NCI-H2029 (cell line): Measurements from ENCODE around the gene KIAA1191.
A peak's percentile ranks its signal among the peaks of the same experiment; 100 is the strongest.
"Not testable (repeated sequence)": the region's sequence is repeated elsewhere in the genome, so short reads cannot be mapped to it uniquely, and the experiment has no call there.

Experiments used
- DNase-seq: peaks from one replicate; lab custom pipeline; 2025; lab: John Stamatoyannopoulos, UW

Gene KIAA1191, protein sequence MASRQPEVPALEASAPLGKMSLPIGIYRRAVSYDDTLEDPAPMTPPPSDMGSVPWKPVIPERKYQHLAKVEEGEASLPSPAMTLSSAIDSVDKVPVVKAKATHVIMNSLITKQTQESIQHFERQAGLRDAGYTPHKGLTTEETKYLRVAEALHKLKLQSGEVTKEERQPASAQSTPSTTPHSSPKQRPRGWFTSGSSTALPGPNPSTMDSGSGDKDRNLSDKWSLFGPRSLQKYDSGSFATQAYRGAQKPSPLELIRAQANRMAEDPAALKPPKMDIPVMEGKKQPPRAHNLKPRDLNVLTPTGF

GRCh38 chr5:176361437-176362232 is at the start of gene KIAA1191:
KIAA1191 (minus strand) TSS chr5:176361764; CDS start chr5:176359508, 2,256 bp downstream.
- peak; percentile 85 for DNase-seq

- no peak for DNase-seq
These were observed 49.1 kb upstream of the KIAA1191 start for GRCh38 chr5:176410486-176411180.

- no peak for DNase-seq
These were observed 48.2 kb upstream of the KIAA1191 start for GRCh38 chr5:176409765-176410164.

DNA sequence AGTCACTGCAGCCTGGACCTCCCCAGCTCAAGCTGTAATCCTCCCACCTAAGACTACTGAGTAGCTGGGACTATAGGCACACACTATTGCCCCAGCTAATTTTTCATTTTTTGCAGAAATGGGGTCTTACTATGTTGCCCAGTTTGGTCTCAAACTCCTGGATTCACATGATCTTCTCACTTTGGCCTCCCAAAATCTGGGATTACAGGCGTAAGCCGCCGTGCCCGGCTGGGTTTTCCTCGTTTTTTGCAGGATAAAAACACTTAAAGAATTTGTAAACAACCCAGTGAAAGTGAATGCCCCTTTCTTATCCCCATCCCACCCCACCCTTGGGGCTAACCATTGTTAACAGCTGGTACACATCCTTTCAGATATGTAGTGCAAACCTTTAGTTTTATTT is 47.0 kb upstream of the KIAA1191 start:
- no peak for DNase-seq

GRCh38 chr5:176408252-176408573 is 46.6 kb upstream of the KIAA1191 start:
- DNase-seq: not testable (repeated sequence)

GRCh38 chr5:176407456-176408251 is 46.1 kb upstream of the KIAA1191 start:
- DNase-seq: no peak

DNA sequence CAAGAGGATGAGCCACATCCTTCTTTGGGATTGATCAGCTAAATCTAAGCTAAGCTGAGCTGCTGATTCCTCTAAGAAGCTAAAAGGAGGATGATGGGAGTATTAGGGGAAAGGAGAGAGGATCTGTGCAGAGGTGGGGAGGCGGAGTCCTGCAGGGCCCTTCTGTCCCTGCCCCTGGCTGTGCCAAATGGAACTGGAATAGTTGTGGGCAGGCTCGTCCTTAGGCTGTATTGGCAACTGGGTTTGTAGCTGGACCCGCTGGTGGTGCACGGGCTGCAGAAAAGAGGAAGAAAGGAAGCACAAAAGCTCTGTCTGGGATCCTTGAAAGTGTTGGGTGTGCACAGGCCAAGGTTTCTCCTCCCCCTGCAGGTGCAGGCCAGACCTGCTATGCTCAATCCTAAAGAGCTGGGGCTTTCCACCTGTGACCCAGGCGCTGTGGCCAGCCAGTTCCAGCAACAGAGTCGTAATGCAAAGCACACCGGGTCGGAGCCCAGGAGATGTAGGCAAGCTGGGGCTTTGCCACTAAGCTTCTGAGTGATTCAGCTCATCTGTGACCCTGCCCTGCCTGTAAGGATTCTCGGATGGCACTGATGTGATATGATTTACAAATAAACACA is 45.0 kb upstream of the KIAA1191 start:
- no peak for DNase-seq

DNA sequence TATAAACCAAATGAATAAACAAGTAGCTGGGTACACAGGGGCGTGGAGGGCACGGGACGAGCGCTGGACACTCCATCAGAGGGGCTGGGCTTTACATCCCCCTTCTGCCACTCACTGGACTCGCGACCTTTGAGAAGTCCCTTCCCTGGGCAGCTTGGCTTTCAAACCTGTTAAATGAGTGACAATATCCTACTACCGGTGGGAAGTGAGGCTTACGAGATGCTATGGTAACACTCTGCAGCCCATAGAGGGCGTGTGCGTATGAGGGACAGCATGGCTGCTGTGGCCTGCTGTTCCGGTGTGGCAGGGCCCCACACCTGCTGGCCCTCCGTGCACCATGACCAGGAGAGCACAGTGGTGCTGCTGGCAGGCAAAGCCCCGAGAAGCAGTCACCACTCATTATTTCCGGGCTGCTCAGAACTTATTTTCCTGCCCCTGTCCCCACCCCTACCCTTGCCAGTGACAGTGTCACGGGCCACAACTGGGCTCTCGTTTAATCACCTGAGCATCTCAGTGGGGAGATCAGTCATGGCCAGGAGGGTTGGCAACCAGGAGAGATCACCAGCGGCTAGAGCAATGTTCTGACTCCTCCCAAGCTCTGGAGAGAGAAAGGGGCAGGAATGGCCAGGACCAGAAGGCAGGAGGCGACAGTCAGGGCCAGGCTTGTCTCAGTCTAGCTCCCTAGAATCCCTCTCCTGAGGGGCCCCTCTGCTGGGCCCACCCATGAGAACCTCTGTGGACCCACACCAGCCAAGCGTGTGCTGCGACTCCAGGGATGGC is 44.3 kb upstream of the KIAA1191 start:
- no peak for DNase-seq

GRCh38 chr5:176401281-176402205 is 40.0 kb upstream of the KIAA1191 start:
- no peak for DNase-seq

DNA sequence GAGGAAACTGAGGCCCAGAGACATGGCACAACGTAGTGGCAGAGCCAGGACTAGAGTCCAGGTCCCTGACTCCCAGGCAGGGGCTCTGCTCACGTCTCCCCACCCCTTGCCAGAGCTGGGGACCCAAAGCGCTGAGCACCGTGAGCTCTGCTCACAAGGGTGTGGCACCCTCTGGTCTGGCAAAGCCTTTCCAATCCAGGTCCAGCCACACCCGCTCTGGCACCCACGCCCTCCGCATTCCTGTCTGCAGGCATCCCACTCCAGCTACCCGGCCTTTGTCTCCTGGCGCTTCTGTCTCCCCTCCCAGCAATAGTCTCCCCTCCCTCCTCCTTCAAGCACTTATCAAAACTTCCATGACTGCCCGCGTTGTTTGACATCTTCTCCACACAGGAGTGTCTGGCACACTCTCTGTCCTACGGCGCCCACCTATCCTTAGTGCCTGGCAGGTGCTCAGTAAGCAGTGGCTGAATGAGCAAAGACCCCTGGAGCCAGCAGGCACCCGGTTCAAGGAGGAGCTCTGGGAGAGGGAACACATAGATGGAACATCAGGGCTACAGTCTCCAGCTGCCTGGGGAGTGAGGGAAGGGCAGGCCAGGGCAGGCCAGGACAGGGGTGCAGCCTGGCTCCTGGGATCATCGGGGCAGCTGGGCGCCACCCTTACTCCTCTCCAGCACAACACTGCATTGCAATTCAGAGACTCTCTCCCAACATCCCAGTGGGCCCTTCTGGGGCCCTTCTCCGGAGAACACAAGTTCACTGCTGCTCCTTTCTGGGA is 39.0 kb upstream of the KIAA1191 start:
- no peak for DNase-seq

DNA sequence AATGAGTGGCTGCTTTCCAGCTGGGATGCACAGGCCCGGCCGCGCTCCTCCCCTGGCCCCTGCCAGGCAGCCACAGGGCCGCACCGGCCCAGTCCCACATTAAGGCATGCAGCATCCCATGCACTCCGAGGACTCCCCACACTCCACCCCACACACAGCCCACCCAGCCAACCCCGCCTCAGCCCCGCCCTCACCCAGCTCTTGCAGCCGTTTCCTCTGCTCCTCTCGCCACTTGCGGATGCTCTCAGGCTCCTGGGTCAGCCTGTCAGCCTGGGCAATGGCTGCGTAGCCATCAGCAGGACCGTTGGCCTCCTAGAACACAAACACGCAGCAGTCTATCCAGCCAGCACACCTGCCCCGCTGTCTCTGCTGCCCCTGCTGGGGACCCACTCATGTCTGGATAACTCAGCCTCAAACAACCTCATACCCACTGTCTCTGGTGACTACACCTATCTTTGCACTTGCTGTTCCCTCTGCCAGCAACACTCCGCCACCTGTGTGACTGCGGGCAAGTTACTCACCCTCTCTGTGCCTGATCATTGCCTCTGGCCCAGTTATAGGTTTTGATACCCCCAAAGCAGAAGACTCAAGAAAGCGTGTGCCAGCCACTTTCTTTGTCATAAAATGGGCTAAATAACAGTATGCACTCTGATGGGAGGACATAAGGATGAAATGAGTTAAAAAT is 36.3 kb upstream of the KIAA1191 start:
- DNase-seq: no peak

- no peak for DNase-seq
These were observed 34.8 kb upstream of the KIAA1191 start for GRCh38 chr5:176396330-176396729.

DNA sequence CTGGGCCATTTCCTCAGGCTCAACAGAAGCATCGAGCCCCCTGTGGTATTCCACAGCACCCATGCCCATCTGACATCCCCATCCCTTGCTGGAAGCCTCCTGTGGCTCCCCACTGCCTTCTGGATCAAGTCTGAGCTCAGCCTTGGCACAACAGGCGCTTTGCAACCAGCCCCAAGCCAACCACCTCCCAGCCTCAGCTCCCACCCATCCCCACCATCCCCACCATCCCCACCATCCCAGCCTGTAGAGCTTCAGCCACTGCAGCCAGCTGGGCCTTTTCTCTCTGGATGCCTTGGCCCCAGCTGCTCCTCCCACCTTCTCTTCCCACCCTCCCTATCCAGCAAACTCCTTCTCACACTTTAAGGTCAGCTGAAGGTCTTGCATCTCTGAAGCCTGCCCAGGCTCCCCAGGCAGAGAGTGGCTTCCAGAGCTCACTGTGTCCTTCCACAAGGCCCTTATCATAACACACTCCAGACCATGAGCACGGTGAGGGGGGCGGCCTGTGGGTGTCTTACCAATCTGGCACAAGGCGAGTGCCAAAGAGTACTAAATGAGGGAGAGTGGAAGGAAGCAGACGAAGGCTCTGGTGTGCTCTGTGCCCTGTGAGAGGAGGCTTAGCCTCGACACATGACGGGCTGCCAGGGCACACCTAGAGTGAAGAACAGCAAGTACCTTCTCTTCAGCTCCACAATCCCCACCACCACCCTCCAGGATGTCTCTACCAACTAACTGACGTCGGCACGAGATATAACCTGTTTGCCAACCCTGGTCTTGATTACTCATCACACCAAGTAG is 33.5 kb upstream of the KIAA1191 start:
- DNase-seq: no peak

GRCh38 chr5:176394096-176394495 is 32.5 kb upstream of the KIAA1191 start:
- DNase-seq: no peak

DNA sequence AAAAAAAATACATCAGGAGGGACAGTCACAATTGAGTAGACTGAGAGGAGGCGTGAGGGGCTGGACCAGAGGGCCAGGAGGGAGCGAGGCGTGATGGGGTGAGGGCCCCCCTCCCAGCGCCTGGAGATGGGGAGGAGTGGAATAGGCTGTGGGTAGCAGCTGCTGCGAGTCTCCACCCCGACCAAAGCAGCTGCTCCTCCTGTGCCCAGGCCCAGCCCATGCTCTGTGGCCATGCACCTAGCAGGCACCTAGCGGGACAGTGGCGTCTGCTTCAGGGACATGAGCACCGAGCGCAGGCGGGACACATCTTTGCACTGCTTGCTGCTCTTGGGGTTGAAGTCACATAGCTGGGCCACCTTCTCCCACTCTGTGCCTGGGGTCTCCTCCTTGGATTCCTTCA is 31.0 kb upstream of the KIAA1191 start:
- no peak for DNase-seq

DNA sequence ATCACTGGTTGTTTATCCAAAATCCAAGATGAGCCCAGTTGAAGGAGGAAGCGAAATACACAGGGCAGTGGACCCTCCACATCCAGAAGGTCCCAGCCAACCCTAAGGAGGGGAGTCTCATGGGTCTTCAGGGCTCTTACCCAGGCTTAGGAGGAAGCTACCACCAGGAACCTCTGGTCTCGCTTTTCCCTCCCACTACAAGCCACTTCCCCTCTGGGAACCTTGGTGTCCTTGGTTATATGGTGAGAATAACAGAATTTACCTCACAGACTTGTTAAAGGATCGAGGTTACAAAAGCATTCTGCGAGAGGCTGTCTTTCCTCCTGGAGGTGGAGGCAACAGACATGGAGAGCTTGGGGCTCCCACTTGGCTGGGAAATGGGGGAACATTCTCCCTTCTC is 30.4 kb upstream of the KIAA1191 start:
- DNase-seq: no peak

GRCh38 chr5:176391479-176391878 is 29.9 kb upstream of the KIAA1191 start:
- no peak for DNase-seq
